Stimulated activated CD4-positive, alpha-beta T cell treated with anti-CD3 and anti-CD28 coated beads, Interleukin-4, amount 100 ng/mL, for 48 hours (primary cell): ENCODE measurements around the gene RASA4B.
"Not testable (repeated sequence)": the region's sequence is repeated elsewhere in the genome, so short reads cannot be mapped to it uniquely, and the experiment has no call there.

Experiments
- DNase-seq, 2 donors: peaks; one replicate each; pipeline ENCODE4 v3.0.0-alpha.2; 2020; ENCODE audit warnings: low read depth in 2 of 2

RASA4B gene

DNA sequence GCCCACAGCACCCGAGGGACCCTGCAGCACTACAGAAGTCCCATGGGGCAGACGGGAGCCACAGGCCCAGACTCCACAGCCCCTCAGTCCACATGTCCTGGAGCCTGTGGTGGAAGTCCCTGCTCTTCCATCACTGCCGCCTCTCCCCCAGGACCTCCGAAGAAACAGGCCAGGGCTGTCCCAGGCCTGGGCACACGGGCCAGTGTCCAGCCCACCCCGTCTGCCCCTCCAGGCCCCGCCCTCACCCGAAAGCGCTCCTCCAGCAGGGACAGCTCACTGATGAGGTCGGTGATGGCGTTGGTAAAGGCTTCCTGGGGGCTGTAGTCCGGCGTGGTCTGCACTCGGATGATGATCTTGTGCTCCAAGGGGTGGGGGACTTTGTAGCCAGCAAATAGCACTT is 43.5 kb downstream of the RASA4B start:
- not testable (repeated sequence) for DNase-seq

DNA sequence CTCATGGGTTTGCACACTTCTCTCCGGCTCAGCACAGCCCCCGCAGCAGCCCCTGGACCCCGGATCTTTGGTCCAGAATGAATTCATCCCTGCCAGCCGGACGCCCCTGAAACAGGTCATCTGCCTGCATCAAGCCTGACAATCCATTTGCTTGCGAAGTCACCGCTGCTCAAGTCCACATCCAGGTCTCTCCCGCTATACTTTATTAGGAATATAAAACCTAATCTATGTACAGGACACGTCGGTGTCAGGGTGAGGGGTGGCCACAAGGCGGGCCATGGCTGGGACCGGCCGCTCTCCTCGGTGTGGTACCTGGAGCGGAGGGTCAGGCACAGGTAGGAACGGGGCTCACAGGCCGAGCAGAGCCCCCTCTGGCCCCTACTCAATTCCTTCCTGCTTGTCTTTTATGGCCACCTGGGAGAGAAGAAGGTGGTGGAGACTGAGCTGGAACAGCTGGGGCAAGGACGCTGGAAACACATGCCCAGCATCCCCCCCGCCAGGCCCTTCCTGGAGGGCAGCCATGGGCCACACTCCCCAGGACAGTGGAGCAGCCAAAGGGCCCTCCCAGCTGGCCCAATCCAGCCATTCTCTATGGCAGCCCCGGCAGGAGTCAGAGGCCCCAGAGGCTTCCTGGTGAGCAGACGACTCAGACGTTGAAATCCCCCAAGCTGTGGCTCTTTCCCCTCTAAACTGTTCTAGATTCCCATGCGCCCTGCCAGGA is 44.1 kb downstream of the RASA4B start:
- no peak for DNase-seq

DNA sequence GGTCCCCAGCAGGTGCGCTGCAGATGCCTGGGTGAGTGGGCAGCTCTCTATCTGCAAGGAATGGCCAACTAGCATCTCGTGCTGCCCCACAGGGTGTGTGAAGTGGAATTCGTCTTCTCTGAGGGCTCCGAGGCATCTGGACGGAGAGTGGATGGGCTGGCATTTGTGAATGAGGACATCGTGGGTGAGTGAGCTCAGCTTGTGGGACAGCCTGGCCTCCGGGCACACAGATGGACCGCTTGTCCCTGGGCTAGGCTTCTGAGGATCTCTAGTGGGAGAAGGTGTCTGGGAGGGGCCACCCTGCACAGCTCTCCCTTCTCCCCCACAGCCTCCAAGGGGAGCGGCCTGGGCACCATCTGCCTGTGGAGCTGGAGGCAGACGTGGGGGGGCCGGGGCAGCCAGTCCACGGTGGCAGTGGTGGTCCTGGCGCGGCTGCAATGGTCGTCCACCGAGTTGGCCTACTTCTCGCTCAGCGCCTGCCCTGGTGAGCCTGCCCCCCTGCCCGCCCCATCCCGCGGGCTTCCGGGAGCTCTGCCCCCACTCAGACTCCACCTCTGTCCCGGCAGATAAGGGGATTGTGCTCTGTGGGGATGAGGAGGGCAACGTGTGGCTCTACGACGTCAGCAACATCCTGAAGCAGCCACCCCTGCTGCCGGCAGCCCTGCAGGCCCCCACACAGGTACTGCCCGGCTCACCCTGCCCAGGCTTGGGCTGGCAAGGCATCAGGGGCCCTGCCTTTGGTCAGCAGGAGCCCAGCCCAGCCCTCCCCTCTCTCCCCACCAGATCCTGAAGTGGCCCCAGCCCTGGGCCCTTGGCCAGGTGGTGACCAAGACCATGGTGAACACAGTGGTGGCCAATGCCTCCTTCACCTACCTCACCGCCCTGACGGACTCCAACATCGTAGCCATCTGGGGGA is 45.2 kb downstream of the RASA4B start:
- DNase-seq: no peak

DNA sequence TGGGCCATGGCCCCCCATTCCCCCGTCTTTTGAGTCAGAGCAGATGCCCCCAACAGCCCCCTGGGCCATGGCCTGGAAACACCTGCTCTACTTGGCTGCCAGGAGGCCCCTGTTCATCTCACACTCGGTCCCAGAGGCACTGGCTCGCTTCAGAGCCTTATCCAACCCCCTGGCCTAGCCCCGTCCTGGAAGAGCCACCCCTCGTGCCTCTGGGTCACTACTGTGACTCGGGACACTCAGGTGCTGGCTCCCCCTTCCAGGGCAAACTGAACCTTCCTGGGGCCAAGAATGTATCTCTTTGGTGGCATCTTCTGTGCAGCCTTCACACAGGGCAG is 45.8 kb downstream of the RASA4B start:
- no peak for DNase-seq

DNA sequence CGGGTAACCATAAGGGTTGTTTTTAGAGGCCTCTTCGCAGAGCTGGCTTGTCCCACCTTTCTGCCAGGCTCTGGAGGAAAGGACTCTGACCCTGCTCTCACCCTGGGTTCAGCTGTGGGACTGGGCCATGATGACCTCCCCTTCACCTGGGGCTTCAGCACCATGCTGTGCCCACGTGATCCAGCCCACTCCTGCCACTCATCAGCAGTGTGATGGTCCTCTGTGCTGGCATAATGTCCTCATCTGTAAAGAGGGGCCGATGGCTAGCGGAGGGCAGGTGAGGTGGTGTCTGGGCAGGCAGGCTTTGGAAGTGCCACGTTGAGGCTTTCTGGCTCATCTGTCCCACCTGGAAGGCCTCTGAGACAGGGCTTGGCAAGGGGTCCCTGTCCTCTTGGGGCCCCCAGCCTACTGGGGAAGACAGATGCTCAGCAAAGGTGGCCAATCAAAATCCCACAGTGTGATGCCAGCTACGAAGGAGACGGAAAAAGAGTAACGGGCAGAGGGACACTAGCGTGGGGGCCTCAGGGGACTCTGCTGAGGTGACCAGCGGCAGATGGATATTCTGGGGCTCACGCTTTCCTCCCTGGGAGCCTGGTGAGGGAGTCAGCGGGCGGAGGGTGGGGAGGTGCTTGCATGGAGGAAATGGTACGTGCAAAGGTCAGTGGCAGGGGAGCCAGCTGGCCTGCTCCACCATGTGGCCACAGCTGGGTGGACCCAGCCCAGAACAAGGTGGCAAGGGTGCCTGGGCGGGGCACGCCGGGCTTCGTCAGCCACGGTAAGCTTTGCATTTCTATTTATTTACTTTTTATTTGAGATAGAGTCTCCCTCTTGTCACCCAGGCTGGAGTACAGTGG is 47.4 kb downstream of the RASA4B start:
- DNase-seq: no peak

DNA sequence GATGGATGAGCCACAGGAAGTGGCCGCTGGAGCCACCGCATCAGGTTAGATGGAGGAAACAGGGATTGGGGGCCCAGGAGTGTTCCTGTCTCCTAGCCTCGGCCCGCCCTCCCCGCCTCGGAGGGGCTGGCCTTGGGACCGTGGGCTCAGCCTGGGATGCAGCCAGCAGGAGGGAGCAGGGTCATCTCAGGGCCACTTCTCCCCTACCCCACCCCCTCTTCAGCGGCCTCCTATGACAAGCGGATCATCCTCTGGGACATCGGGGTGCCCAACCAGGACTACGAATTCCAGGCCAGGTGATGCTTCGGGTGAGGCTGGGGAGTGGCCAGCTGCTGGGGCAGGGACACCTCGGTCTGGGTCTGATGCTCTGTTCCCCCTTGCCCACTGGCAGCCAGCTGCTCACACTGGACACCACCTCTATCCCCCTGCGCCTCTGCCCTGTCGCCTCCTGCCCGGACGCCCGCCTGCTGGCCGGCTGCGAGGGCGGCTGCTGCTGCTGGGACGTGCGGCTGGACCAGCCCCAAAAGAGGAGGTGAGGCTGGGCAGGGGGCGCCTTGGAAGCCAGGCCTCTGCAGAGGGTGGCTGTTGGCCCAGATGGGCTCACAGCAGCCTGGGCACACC is 48.1 kb downstream of the RASA4B start:
- DNase-seq: no peak

DNA sequence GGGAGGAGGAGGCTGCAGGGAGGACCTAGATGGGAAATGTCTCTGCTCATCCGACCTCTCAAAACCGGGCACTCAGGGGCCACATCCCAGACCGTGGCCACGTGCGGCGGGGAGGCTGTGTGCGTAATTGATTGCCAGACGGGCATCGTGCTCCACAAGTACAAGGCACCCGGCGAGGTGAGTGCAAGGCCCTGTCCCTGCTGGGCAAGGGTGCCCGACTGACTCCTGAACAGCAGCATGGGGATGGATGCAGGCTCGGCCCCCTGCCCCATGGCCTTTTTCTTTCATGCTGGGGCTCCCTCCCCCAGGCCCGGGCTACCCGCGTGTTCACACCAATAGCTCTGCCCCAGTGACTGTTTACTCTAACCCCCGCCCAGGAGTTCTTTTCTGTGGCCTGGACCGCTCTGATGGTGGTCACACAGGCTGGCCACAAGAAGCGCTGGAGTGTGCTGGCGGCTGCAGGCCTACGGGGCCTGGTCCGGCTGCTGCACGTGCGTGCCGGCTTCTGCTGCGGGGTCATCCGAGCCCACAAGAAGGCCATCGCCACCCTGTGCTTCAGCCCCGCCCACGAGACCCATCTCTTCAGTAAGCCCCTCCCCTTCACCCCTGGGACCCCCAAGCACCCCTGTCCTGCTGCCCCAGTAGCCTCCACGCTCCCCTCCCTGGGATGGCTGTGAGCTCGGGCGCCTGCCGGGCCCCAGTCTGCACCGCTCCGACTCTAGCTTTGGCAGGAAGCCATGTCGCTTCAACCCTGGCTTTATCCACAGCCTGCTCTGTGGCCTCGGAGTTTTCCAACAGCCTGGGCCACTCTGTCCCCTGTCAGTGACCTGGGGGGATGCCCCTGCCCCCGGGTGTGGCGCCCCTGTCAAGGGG is 48.9 kb downstream of the RASA4B start:
- no peak for DNase-seq

DNA sequence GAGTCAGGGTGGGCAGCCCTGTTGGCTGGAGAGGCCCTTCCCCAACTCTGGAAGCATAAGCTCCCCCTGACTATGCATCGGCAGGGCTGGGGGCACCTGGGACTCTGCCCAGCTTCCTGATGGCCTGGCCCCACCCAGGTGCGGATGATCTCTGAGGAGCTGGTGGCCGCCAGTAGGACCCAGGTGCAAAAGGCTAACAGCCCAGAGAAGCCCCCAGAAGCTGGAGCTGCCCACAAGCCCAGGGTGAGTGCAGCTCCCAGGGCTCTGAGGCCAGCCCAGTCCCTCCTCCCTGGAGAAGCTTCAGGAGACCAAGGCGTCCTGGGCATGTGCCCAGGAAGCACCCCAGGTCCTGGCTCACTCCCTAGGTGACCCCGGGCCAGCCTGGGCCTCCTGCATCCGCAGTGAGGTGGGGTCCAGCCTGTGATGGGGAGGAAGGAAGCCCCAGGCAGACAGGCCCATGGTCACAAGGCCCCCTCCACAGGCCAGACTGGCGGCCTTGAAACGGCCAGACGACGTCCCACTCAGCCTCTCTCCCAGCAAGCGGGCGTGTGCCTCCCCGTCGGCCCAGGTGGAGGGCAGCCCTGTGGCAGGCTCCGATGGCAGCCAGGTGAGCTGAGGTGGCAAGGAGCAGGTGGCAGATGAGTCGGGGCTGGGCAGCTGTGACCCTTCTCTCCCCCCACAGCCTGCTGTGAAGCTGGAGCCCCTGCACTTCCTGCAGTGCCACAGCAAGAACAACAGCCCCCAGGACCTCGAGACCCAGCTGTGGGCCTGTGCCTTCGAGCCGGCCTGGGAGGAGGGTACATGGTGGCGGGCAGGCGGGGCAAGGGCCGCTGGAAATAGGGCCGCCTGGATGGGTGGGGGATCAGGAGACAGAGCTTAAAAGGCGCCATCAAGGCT is 49.7 kb downstream of the RASA4B start:
- no peak for DNase-seq

DNA sequence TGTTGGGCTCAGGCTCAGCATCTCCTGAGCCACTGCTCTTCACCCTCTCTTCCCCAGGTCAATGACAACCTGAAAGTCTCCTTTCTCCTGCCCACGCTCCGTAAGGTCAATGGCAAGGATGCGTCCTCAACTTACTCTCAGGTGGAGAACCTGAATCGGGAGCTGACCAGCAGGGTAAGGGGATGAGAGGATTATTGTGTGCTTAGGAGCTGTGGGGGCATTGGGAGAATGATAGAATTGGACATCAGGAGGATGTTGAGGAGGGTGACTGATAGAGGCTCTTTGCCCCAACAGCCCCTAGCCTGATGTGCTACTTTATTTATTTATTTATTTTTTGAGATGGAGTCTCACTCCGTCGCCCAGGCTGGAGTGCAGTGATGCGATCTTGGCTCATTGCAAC is 51.5 kb downstream of the RASA4B start:
- no peak for DNase-seq

DNA sequence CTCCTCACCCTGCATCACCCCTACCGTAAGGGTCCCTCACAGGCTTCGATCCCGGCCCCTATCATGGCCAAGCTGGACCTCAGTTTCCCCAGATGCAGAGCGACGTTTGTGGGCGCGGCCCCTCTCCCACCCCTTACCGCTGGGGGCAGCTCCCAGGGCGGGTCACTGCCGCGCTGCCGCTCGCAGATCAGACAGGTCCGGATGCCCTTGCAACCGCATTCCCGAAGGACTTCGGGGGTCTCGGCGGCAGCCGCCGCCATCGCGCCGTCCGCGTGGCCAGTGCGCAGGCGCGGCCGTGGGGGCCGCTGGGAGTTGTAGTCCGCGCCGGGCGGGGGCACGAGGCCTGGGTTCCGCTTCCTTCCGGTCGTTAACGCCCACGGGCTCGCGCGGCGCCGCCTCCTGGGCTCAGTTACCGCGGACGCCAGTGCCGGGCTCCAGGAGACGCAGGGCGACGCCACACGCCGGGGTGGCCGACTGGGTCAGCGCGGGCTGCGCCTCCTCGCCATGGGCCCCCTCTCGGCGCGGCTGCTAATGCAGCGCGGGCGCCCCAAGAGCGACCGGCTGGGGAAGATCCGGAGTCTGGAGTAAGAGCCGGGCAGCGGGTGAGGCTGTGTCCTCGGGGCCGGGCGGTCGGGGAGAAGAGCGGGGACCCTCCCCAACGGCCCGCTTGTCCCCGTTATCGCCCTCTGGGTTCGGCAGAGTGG is 52.8 kb downstream of the RASA4B start, which contains the start of the genes ALKBH4 and LRWD1:
ALKBH4 (minus strand) TSS at position 287 of the 704 bp plus-strand sequence; CDS start at position 260, 27 bp downstream.
LRWD1 (plus strand) TSS at position 408 of the 704 bp plus-strand sequence; CDS start at position 505, 97 bp downstream.
- peak; percentile 95 to 96 for DNase-seq

DNA sequence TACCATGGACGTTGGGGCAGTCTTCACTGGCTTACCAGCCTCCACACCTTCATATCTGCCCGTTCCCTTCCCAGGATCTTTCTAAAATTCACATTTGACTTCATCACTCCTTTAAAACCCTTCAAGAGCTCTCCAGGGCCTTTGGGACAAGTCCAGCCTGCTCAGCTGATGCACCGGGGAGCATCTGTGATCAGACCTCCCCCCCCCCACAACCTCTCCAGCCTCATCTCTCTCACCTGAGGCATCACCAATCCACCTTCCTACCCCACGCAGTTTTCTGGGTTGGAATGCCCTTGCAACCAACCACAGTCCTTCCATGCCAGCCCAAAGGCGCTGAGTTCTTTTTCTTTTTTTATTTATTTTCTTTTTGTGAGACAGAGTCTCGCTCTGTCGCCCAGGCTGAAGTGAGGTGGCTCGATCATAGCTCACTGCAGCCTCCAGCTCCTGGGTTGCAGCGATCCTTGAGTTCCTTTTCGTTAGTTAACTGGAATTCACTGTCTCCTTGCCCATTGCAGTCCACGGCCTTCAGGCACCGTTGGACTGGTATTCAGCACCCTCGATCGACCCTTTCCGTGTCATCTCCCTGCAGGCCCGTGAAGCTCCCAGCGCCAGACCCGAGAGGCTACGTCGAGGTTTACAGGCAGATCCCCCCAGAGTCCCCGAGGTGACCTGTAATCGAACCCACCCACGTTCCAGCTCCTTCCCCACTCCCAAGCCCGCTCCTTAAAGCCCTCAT is 53.6 kb downstream of the RASA4B start:
- no peak for DNase-seq

DNA sequence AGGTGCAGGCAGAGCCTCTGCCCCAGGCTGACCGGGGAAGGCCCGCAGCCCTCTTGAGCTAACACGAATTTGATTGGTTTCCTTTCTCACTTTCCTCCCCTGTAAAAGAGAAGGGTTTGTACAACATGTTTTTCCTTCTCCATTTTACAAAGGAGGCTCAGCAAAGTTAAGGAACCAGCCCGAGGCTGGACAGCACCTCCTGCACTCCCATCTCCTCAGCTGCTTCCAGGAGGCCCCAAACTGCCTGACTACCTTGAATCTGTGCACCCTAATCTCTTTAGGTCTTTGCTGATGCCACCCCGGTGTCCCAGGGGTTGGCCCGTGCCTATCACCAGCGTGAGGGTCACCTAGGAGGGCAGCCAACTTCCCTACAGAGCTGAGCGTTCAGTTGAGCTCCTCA is 57.1 kb downstream of the RASA4B start:
- DNase-seq: no peak

DNA sequence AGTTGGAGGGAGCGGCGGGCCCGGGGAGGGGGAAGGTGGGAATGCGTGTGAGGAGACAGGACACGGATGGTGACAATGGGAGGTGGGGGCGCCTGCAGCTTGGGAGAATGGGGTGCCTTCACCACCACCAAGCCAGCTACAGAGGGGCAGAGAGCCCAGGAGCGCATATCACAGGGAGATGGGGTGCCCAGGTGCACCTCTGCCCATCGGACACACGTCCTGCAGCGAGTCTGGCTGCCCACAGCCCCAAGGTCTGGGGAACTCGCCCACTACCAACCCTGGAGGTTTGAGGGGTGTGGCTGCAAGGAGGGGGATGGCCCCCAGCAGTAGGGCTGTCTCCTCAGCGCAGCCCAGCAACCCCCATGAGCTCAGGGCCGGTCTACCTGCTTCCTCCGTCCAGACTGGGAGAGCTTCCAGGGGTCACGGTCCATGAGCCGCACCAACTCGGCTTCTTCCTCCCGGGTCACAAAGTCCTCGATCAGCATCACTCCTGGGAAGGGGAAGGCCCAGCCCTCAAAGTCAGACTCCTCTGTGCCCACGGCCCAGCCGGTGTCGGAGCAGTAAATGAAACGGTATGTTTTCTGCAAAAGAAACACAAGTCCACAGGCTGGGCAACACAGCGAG is 58.2 kb downstream of the RASA4B start:
- no peak for DNase-seq

DNA sequence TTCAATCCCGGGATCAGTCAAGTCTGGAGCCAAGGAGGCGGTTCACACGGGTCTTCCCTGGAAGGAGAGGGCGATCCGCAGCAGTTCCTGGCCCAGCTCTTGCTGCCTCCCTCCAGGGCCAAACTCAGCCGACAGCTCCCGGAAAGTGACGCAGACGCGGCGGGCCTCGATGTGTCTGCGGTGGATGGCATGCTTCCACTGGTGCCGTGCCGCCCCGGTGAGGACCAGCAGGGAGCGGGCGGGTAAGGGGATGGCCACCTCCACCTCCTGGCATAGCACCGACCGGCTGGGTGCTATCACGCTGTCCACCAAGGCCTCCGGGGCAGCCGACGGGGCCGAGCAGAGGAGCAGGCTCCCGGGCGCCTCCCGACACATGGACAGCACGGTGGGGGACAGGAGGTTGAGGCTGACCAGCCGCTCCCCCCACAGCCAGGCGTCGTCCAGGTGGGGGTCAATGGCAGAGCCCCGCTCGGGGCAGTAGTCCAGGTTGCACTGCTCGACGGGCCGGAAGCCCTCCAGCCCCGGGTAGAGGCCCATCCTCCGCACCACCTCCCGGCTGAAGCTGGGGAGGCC is 60.1 kb downstream of the RASA4B start:
- DNase-seq: no peak

DNA sequence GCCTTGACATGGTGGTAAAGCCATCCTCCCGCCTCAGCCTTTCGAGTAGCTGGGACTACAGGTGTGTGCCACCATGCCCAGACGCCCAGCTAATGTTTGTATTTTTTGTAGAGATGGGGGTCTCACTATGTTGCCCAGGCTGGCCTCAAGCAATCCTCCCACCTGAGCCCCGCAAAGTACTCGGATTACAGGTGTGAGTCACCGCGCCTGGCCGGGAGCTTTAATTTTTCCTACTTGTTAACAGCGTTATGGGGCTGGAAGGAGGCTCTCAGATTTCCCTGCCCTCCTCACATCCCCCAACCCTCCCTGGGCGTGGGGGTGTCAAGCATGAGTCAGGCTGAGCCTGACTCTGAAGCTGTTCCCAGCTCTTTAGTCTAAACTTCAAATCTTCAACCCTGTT is 61.2 kb downstream of the RASA4B start:
- no peak for DNase-seq

DNA sequence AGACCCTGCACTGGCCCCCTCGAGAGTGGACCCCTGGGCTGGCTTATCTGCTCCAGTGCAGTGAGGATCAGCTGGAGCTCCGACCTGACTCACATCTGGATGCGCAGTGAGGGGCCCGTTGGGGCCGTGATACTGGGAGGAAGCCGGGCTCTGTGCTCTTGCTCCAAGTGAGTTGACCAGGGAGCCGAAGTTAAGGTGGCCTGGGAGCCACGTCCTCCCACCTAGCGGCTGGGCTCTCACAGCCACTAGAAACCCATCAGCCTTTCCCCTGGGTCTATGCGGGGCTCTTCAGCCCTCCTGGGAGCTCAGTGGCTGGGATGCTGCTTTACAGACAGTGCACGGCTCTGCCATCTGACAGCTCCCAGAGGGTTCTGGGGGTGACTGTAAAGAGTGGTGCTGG is 62.0 kb downstream of the RASA4B start:
- DNase-seq: no peak

DNA sequence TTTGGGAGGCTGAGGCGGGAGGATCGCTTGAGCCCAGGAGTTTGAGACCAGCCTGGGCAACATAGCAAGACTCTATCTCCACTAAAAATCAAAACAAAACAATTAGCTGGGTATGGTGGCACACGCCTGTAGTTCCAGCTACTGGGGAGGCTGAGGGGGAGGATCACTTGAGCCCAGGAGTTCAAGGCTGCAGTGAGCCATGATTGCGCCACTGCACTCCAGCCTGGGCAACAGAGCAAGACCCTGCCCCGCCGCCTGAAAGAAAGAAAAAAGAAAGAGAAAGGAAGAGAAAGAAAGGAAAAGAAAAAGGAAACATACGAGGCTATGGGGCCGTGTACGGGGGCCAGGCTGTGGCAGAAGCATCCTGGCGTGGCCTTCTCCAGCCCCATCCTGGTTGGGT is 62.6 kb downstream of the RASA4B start:
- not testable (repeated sequence) for DNase-seq
